ENCODE results near the gene BPNT1. TPM values are rescaled to one million over a fixed set of nuclear protein-coding genes. Genes with fewer than 3 reads are reported as not detected.

The BPNT1 gene
- polyA plus RNA-seq, 1 donor from 2014 or later = 47.2 TPM

DNA sequence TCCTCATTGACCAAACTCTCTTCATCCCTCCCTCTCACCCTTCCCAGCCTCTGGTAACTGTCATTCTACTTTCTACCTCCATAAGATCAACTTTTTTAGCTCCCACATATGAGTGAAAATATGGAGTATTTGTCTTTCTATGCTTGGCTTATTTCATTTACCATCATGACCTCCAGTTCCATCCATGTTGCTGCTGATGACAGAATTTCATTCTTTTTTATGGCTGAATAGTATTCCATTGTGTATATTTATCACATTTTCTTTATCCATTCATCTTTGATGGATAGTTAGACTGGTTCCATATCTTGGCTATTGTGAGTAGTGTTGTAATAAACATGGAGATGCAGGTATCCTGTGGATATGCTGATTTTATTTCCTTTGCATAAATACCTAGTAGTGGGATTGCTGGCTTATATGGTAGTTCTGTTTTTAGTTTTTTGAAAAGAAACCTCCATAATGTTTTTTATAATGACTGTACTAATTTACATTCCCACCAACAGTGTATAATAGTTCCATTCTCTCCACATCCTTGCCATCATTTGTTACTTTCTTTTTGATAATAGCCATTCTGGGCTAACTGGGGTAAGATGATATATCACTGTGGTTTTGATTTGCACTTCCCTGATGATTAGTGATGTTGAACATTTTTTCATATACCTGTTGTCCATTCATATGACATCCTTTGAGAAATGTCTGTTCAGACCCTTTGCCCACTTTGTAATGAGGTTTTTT lies 40.1 kb upstream of the BPNT1 start:
- TF ChIP-seq EZH2 (IDR thresholded peaks at IDR 0.05; ENCODE audit: borderline replicate concordance, insufficient read depth, low read length, poor library complexity, severe bottlenecking) (no peak), EP300 (conservative IDR thresholded peaks at IDR 0.05; ENCODE audit: poor library complexity, severe bottlenecking) (no peak), TAF1 (IDR thresholded peaks at IDR 0.05; ENCODE audit: low read depth) (no peak), RAD21 (conservative IDR thresholded peaks at IDR 0.05) (no peak), REST (IDR thresholded peaks at IDR 0.05; ENCODE audit: borderline replicate concordance) (no peak), MXI1 (conservative IDR thresholded peaks at IDR 0.05; ENCODE audit: poor library complexity, severe bottlenecking) (no peak), POLR2AphosphoS5 (IDR thresholded peaks at IDR 0.05) (no peak), SMC3 (conservative IDR thresholded peaks at IDR 0.05; ENCODE audit: poor library complexity) (no peak)
- TF ChIP-seq, protein P1, sequence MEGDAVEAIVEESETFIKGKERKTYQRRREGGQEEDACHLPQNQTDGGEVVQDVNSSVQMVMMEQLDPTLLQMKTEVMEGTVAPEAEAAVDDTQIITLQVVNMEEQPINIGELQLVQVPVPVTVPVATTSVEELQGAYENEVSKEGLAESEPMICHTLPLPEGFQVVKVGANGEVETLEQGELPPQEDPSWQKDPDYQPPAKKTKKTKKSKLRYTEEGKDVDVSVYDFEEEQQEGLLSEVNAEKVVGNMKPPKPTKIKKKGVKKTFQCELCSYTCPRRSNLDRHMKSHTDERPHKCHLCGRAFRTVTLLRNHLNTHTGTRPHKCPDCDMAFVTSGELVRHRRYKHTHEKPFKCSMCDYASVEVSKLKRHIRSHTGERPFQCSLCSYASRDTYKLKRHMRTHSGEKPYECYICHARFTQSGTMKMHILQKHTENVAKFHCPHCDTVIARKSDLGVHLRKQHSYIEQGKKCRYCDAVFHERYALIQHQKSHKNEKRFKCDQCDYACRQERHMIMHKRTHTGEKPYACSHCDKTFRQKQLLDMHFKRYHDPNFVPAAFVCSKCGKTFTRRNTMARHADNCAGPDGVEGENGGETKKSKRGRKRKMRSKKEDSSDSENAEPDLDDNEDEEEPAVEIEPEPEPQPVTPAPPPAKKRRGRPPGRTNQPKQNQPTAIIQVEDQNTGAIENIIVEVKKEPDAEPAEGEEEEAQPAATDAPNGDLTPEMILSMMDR (IDR thresholded peaks at IDR 0.05; ENCODE audit: poor library complexity, severe bottlenecking) = no peak
- H3K36me3 ChIP-seq (ENCODE audit: insufficient read depth, low read length) = peaks cover 10% of the 10 kb centered on the region

GRCh38 chr1:220127076-220127475 lies 37.5 kb upstream of the BPNT1 start:
- H3K4me3 ChIP-seq (ENCODE audit: low read length) = no peak overlapping the region
- no peaks in the 10 kb centered on the region for H3K9me3 ChIP-seq (ENCODE audit: low read length)
- H2AFZ ChIP-seq (ENCODE audit: low read depth, low read length) = no peak overlapping the region
- no peak overlapping the region for H3K4me2 ChIP-seq (ENCODE audit: low read length)
- H3K9ac ChIP-seq (ENCODE audit: low read length) = no peak overlapping the region
- no peaks in the 10 kb centered on the region for H3K79me2 ChIP-seq (replicated peaks; ENCODE audit: insufficient read depth, low read length)
- no peaks in the 10 kb centered on the region for H3F3A ChIP-seq (ENCODE audit: insufficient read depth, low read length, poor library complexity, severe bottlenecking)
- H3K27me3 ChIP-seq (ENCODE audit: insufficient read depth, low read depth, low read length) = no peaks in the 10 kb centered on the region
- H4K20me1 ChIP-seq (ENCODE audit: insufficient read depth) = no peaks in the 10 kb centered on the region
- no peak overlapping the region for H3K27ac ChIP-seq (ENCODE audit: low read length)
- no peak for TF ChIP-seq RAD21 (conservative IDR thresholded peaks at IDR 0.05)
- TF ChIP-seq EZH2 (IDR thresholded peaks at IDR 0.05; ENCODE audit: borderline replicate concordance, insufficient read depth, low read length, poor library complexity, severe bottlenecking) = no peak
- TF ChIP-seq TAF1 (IDR thresholded peaks at IDR 0.05; ENCODE audit: low read depth) = no peak
- TF ChIP-seq, protein P1 (IDR thresholded peaks at IDR 0.05; ENCODE audit: poor library complexity, severe bottlenecking) = no peak
- no peak for TF ChIP-seq POLR2AphosphoS5 (IDR thresholded peaks at IDR 0.05)
- no peak for TF ChIP-seq EP300 (conservative IDR thresholded peaks at IDR 0.05; ENCODE audit: poor library complexity, severe bottlenecking)
- no peak for TF ChIP-seq SMC3 (conservative IDR thresholded peaks at IDR 0.05; ENCODE audit: poor library complexity)
- no peak for TF ChIP-seq MXI1 (conservative IDR thresholded peaks at IDR 0.05; ENCODE audit: poor library complexity, severe bottlenecking)
- no peak for TF ChIP-seq REST (IDR thresholded peaks at IDR 0.05; ENCODE audit: borderline replicate concordance)
- peaks cover 10% of the 10 kb centered on the region for H3K36me3 ChIP-seq (ENCODE audit: insufficient read depth, low read length)
- no peaks in the 10 kb centered on the region for H3K9me2 ChIP-seq (ENCODE audit: insufficient read depth, low read length)

More for the DNA sequence above, 40.1 kb upstream of the BPNT1 start:
- no peaks in the 10 kb centered on the region for H3F3A ChIP-seq (ENCODE audit: insufficient read depth, low read length, poor library complexity, severe bottlenecking)
- H3K79me2 ChIP-seq (replicated peaks; ENCODE audit: insufficient read depth, low read length) = no peaks in the 10 kb centered on the region
- no peak overlapping the region for H3K4me2 ChIP-seq (ENCODE audit: low read length)
- no peaks in the 10 kb centered on the region for H4K20me1 ChIP-seq (ENCODE audit: insufficient read depth)
- no peak overlapping the region for H3K27ac ChIP-seq (ENCODE audit: low read length)
- H3K9me3 ChIP-seq (ENCODE audit: low read length) = no peaks in the 10 kb centered on the region
- H3K27me3 ChIP-seq (ENCODE audit: insufficient read depth, low read depth, low read length) = no peaks in the 10 kb centered on the region
- H2AFZ ChIP-seq (ENCODE audit: low read depth, low read length) = no peak overlapping the region
- H3K9ac ChIP-seq (ENCODE audit: low read length) = no peak overlapping the region
- no peak overlapping the region for H3K4me3 ChIP-seq (ENCODE audit: low read length)
- H3K9me2 ChIP-seq (ENCODE audit: insufficient read depth, low read length) = no peaks in the 10 kb centered on the region

Data from neural cell (in vitro differentiated cells).